ENCODE measurements around the gene DCTN2.

- TF ChIP-seq, protein P1, sequence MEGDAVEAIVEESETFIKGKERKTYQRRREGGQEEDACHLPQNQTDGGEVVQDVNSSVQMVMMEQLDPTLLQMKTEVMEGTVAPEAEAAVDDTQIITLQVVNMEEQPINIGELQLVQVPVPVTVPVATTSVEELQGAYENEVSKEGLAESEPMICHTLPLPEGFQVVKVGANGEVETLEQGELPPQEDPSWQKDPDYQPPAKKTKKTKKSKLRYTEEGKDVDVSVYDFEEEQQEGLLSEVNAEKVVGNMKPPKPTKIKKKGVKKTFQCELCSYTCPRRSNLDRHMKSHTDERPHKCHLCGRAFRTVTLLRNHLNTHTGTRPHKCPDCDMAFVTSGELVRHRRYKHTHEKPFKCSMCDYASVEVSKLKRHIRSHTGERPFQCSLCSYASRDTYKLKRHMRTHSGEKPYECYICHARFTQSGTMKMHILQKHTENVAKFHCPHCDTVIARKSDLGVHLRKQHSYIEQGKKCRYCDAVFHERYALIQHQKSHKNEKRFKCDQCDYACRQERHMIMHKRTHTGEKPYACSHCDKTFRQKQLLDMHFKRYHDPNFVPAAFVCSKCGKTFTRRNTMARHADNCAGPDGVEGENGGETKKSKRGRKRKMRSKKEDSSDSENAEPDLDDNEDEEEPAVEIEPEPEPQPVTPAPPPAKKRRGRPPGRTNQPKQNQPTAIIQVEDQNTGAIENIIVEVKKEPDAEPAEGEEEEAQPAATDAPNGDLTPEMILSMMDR (conservative IDR thresholded peaks at IDR 0.05; ENCODE audit: low read length) = no peak
- no peak for TF ChIP-seq EZH2phosphoT487 (IDR thresholded peaks at IDR 0.05; ENCODE audit: borderline replicate concordance, low read depth, low read length)
Observed at GRCh38 chr12:57548488-57548887, 1.5 kb upstream of the DCTN2 start.
